ENCODE measurements around the gene ZDHHC7. TPM values are rescaled to one million over a fixed set of nuclear protein-coding genes. Genes with fewer than 3 reads are reported as not detected.

Gene ZDHHC7
- total RNA-seq, 4 donors from 2014 or later, result 24.8 to 89.1 (median 69.6) TPM

DNA sequence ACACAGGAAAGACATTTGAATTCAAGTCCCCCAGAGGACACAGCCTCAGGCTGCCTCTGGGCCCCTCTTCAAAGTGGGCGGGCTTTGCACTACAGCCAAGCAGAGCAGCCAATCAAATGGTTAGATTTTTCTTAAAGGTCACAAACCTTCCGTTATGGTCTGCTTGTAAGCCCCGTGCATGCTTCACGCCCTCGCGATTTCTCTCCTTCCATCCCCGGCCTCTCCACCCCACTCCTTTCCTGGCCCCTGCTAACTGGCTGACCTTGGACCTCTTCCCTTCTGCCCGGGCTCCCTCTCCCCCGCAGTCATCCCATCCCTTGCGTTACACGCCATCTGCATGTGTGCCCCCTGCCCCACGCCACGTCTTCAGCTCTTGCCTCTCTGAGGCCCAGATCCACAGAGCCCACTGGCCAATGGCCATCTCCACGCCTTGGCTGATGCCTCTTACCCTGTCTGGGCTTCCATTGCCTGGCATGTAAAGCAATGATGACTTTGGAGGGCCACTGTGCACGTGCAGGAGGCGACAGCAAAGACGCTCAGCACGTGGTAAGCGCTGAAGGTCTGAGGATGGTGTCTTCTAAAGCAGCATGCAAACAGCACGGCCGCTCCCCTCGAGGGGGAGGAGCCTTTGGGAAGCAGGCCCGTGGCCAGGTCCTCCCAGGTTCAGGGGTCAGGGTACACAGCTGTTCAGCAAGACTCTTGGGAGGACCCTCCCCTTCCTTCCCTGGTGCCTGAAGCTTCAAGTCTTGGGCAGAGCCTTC lies 86.8 kb downstream of the ZDHHC7 start:
- peaks cover 0 to 33% (median 0%) of the 10 kb centered on the region in 4 donors for H3K4me1 ChIP-seq
- H3K9me3 ChIP-seq, result no peaks in the 10 kb centered on the region
- H3K36me3 ChIP-seq, result no peaks in the 10 kb centered on the region
- no peak for TF ChIP-seq POLR2A (IDR thresholded peaks at IDR 0.05)
- TF ChIP-seq, protein P1, sequence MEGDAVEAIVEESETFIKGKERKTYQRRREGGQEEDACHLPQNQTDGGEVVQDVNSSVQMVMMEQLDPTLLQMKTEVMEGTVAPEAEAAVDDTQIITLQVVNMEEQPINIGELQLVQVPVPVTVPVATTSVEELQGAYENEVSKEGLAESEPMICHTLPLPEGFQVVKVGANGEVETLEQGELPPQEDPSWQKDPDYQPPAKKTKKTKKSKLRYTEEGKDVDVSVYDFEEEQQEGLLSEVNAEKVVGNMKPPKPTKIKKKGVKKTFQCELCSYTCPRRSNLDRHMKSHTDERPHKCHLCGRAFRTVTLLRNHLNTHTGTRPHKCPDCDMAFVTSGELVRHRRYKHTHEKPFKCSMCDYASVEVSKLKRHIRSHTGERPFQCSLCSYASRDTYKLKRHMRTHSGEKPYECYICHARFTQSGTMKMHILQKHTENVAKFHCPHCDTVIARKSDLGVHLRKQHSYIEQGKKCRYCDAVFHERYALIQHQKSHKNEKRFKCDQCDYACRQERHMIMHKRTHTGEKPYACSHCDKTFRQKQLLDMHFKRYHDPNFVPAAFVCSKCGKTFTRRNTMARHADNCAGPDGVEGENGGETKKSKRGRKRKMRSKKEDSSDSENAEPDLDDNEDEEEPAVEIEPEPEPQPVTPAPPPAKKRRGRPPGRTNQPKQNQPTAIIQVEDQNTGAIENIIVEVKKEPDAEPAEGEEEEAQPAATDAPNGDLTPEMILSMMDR (IDR thresholded peaks at IDR 0.05), result no peak
- H3K4me3 ChIP-seq, result no peak overlapping the region
- H3K27ac ChIP-seq, result peak overlapping the region in 2 of 4 donors; percentile 16 to 25
- H3K27me3 ChIP-seq, result no peaks in the 10 kb centered on the region
- DNase-seq, result peak in 1 of 3 donors; percentile 72

Other genes starting within 250 kb of the ZDHHC7 start
- gene CRISPLD2, start 191.6 kb downstream of the ZDHHC7 start, total RNA-seq, result 100 to 1,000 TPM in 2 of 4 donors, 10 to 100 TPM in 2; 19.6 to 319 (median 84.3) TPM
- gene KIAA0513, start 16.3 kb upstream of the ZDHHC7 start, total RNA-seq, result 10 to 100 TPM; 17.7 to 52.0 (median 23.9) TPM
- not detected for gene CIBAR2, start 100.9 kb upstream of the ZDHHC7 start, total RNA-seq